ENCODE measurements around the gene ATP1A1. TPM values are rescaled to one million over a fixed set of nuclear protein-coding genes. Genes with fewer than 3 reads are reported as not detected.

ATP1A1 gene
- total and polyA plus RNA-seq, 2 donors (not counting 3 experiments of a cell fraction or from before 2014, with no cell fraction given) = 263 to 325 TPM

GRCh38 chr1:116396769-116397168 is 23.7 kb downstream of the ATP1A1 start:
- H3K4me1 ChIP-seq (ENCODE audit: control insufficient read depth, extremely low read depth, insufficient read depth, low read length) = no peaks in the 10 kb centered on the region
- no peak overlapping the region for H3K4me3 ChIP-seq (replicated peaks in 1 of 3; ENCODE audit: insufficient read depth in 1 of 3, low read depth in 1 of 3, low read length in 3 of 3)
- H3K9ac ChIP-seq (replicated peaks; ENCODE audit: extremely low read depth, insufficient read depth, low read length) = no peak overlapping the region
- ChIA-PET CTCF (interaction anchor here (1.2 to 3.8 kb wide), 4 partner anchors 10 to 246 kb away, joined by 3 to 21 read pairs (median 5); no protein-coding TSS in a partner anchor), POLR2A (no interaction called here)
- H3K4me2 ChIP-seq (ENCODE audit: insufficient read depth, low read length) = no peak overlapping the region
- TF ChIP-seq FOS (IDR thresholded peaks at IDR 0.05; ENCODE audit: borderline replicate concordance, insufficient read depth, low read length) (no peak), POLR2A (IDR thresholded peaks at IDR 0.05; ENCODE audit: low read depth, low read length) (no peak), MAX (IDR thresholded peaks at IDR 0.05; ENCODE audit: insufficient read depth, insufficient read length) (no peak), CTCF (IDR thresholded peaks at IDR 0.05; ENCODE audit: extremely low read depth in 1 of 2, insufficient read depth in 1 of 2, low read depth in 1 of 2, low read length in 2 of 2) (no peak)
- intact Hi-C loops (cut with micrococcal nuclease) = no loop called here
- peaks cover 61 to 65% of the 10 kb centered on the region in 2 experiments for H3K36me3 ChIP-seq (ENCODE audit: control insufficient read depth in 2 of 2, extremely low read depth in 1 of 2, insufficient read depth in 2 of 2, low read length in 2 of 2)
- FAIRE-seq (no peak), DNase-seq (ENCODE audit: low read depth, low spot score) (no peak)
- H3K27me3 ChIP-seq (ENCODE audit: control insufficient read depth in 2 of 2, insufficient read depth in 2 of 2, low read length in 2 of 2) = no peaks in the 10 kb centered on the region
- H2AFZ ChIP-seq (ENCODE audit: low read depth, low read length) = no peak overlapping the region
- H3K79me2 ChIP-seq (ENCODE audit: control insufficient read depth, insufficient read depth, low read length) = no peaks in the 10 kb centered on the region
- H3K27ac ChIP-seq (ENCODE audit: insufficient read depth, low read depth, low read length) = no peak overlapping the region
- H3K9me3 ChIP-seq (replicated peaks; ENCODE audit: control insufficient read depth, insufficient read depth, low read length) = no peaks in the 10 kb centered on the region
- H3K9me1 ChIP-seq (replicated peaks; ENCODE audit: control insufficient read depth, extremely low read depth, insufficient read depth, low read length) = no peaks in the 10 kb centered on the region
- dilution Hi-C loops (cut with MboI; ENCODE audit: extremely low pct_ligation_motif_present, low sequenced_read_pairs) = loop anchor here (25.0 kb wide), 1 partner anchor 91 kb away; no protein-coding TSS in a partner anchor
- no TSS peak for BruUV-seq (replicated peaks)
- no peaks in the 10 kb centered on the region for H4K20me1 ChIP-seq (replicated peaks; ENCODE audit: control insufficient read depth, extremely low read depth, insufficient read depth, low read length)

- Histone ChIP-seq H3K4me2 (ENCODE audit: insufficient read depth, low read length) (no peak overlapping the region), H3K9ac (replicated peaks; ENCODE audit: extremely low read depth, insufficient read depth, low read length) (no peak overlapping the region), H3K9me3 (replicated peaks; ENCODE audit: control insufficient read depth, insufficient read depth, low read length) (no peaks in the 10 kb centered on the region), H2AFZ (ENCODE audit: low read depth, low read length) (no peak overlapping the region), H3K4me3 (replicated peaks in 1 of 3; ENCODE audit: insufficient read depth in 1 of 3, low read depth in 1 of 3, low read length in 3 of 3) (no peak overlapping the region), H3K79me2 (ENCODE audit: control insufficient read depth, insufficient read depth, low read length) (no peaks in the 10 kb centered on the region), H3K27me3 (ENCODE audit: control insufficient read depth in 2 of 2, insufficient read depth in 2 of 2, low read length in 2 of 2) (no peaks in the 10 kb centered on the region), H3K36me3 (ENCODE audit: control insufficient read depth in 2 of 2, extremely low read depth in 1 of 2, insufficient read depth in 2 of 2, low read length in 2 of 2) (peaks cover 64 to 74% of the 10 kb centered on the region in 2 experiments), H3K9me1 (replicated peaks; ENCODE audit: control insufficient read depth, extremely low read depth, insufficient read depth, low read length) (no peaks in the 10 kb centered on the region), H3K4me1 (ENCODE audit: control insufficient read depth, extremely low read depth, insufficient read depth, low read length) (no peaks in the 10 kb centered on the region), H3K27ac (ENCODE audit: insufficient read depth, low read depth, low read length) (no peak overlapping the region), H4K20me1 (replicated peaks; ENCODE audit: control insufficient read depth, extremely low read depth, insufficient read depth, low read length) (no peaks in the 10 kb centered on the region)
- dilution Hi-C loops (cut with MboI; ENCODE audit: extremely low pct_ligation_motif_present, low sequenced_read_pairs) (loop anchor here (25.0 kb wide), 1 partner anchor 90 kb away; no protein-coding TSS in a partner anchor), intact Hi-C loops (cut with micrococcal nuclease) (no loop called here)
- ChIA-PET CTCF (interaction anchor here (1.2 to 3.8 kb wide), 5 partner anchors 9 to 258 kb away, joined by 3 to 21 read pairs (median 6); no protein-coding TSS in a partner anchor), POLR2A (no interaction called here)
- no TSS peak for BruUV-seq (replicated peaks)
- DNase-seq (ENCODE audit: low read depth, low spot score) = no peak
- TF ChIP-seq FOS (IDR thresholded peaks at IDR 0.05; ENCODE audit: borderline replicate concordance, insufficient read depth, low read length) (no peak), EZH2 (IDR thresholded peaks at IDR 0.05; ENCODE audit: borderline replicate concordance, low read depth, low read length, severe bottlenecking) (no peak), POLR2AphosphoS5 (IDR thresholded peaks at IDR 0.05; ENCODE audit: insufficient read depth, low read depth, low read length) (no peak), MAX (IDR thresholded peaks at IDR 0.05; ENCODE audit: insufficient read depth, insufficient read length) (no peak), GATA2 (IDR thresholded peaks at IDR 0.05; ENCODE audit: insufficient read depth, insufficient read length, low read depth, low read length) (no peak), POLR2A (IDR thresholded peaks at IDR 0.05; ENCODE audit: low read depth, low read length) (no peak), JUN (IDR thresholded peaks at IDR 0.05; ENCODE audit: borderline replicate concordance, insufficient read depth, insufficient read length, low read depth) (no peak), MYC (IDR thresholded peaks at IDR 0.05; ENCODE audit: low read depth, low read length) (no peak), CTCF (IDR thresholded peaks at IDR 0.05; ENCODE audit: extremely low read depth in 1 of 2, insufficient read depth in 1 of 2, low read depth in 1 of 2, low read length in 2 of 2) (no peak)
- no peak for FAIRE-seq
These were observed 24.7 kb downstream of the ATP1A1 start for GRCh38 chr1:116397728-116398127.
